GM18498 (cell line): ENCODE data around the gene PRKAR1A.
A peak's percentile ranks its signal among the peaks of the same experiment; 100 is the strongest.
"Not testable (repeated sequence)": the region's sequence is repeated elsewhere in the genome, so short reads cannot be mapped to it uniquely, and the experiment has no call there.

Experiments
- ATAC-seq: cut with Tn5 transposase; IDR thresholded peaks from one replicate; pipeline ENCODE4 v1.9.1; 2021; ENCODE audit warnings: mild to moderate bottlenecking, moderate library complexity; ENCODE audit not compliant: unreplicated experiment

The PRKAR1A gene

DNA sequence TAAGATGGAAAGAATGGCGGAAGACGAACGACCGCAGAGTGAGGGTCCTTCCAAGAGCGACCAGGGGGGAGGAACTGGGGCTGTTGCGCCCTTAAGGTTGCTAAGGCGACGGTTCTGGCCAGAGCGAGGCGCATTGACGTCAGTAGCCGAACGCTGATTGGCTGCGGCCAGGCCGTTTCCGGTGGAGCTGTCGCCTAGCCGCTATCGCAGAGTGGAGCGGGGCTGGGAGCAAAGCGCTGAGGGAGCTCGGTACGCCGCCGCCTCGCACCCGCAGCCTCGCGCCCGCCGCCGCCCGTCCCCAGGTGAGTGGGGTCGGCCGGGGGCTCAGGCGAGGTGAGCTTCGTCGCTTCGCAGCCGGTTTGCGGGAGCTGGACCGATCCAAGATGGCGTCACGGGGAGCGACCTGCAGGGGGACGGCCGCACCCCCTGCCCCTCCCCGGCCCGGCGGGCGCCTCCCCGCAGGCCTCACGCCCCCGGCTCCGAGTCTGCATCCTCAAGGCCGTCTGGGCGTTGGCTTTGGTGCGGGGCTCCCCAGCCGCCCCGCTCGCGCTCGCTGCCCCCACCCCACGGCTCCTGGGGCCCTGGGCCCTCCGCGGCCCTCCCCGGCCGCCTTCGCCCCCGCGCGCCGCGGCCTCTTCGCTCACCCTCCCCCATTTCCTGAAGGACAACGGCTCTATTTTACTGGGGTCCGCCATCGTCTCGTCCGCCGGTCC, at the start of gene PRKAR1A:
TSS of gene PRKAR1A (plus strand) at position 184 of the 713 bp plus-strand sequence. CDS start 2,970 bp downstream, outside the sequence.
- ATAC-seq: peak; percentile 92

DNA sequence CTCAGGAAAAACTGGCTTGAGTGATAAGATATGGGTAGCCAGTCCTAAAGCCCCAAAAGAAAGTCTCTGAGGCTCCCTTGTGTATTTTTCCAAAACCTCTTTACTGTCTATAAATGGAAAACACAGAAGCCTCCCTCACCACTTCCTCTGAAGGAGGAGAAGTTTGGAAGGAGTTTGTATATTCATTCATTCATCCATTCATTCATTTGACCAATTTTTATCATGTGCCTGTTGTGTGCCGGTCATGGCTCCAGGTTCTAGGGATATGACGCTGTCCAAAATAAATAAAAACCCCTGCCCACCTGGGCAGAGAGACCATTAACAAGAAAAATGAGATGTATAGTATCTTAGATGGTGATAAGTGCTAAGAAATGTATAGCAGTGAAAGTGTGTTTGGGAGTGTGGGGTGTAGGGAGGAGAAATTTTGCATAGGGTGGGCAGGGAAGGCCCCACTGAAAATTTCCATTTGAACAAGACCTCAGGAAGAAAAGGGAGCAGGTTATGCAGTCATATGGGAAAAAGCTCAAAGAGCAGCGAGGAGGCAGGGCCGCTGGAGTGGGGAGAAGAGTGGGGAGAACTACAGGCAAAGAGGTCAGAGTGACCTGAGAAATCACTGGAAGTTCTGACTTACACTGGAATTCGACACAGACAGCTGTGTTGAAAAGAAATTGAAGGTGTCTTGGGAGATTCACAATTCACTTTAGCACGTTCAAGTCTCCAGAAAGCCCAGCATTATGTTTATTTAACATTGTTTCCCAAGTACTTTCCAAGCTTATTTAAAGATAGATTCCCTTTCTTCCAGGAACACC, 48.8 kb upstream of the PRKAR1A start:
- ATAC-seq: no peak

DNA sequence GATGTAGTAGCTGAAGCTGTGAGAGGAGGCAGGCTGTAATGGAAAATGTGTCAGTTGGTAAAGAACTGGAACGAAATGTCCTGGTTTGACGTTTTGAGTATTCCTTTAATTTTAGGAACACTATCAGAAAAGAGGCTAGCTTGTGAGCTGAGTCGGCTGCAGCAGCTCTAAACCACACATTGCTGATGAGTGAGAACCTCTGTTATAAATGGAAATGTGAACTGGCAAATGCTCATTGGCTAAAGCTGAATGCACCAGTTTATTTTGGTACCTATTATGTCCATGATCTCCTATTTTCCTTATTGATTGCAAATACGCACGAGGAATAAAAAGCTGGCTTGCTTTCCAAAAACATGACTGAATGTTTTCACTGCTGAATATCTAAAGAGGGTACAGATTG, 43.9 kb upstream of the PRKAR1A start:
- no peak for ATAC-seq

DNA sequence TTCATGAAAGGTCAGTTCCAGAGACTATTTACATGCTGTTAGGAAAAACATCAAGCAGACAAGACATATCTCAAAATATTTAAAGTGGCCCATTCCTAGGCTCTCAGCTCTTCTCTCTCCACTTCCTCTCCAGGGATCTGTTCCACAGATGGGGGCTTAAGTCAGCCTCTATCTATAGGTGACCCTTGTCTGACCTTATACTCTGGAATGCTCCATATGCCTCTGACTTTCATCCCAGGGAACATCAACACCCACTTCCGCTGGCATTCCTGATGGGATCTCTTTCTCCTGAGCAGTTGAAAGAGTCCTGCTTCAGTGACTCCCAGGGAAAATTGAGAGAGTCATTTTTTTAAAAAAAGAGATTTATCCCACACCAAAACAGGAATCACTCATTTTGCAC, 43.4 kb upstream of the PRKAR1A start:
- ATAC-seq: no peak

DNA sequence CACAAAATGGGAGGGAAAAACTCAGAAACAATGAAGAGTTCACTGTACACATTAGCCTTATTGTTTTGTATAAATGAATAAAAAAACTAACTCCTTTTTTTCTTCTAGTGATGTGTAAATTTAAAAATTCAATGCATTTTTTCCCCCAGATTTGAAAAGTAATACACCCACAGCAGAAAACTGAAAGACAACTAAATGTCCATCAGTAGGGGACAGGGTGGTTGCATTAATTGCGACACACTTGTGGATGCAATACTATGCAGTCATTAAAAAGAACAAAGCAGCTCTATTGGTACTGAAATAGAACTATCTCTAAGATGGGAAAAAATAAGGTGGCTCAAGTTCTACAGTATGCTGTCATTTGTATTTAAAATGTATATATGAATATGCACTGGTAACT, 41.3 kb upstream of the PRKAR1A start:
- no peak for ATAC-seq

DNA sequence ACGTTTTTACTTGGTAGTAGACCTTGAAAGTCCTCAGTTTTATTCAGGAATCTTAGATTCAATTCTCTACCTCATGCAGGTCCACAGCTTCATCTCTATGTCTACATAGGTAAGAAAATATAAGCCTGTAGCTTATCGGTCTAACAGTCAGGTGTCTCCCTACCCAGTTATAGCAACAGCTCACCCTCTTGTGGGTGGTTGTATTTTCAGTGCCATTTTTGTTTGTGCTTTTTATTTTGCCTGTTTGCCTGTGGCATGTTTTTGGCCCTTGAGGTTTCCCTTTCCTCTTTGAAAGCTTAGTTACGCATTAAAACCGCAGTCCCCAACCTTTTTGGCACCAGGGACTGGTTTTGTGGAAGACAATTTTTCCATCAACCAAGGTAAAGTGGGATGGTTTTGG, 31.3 kb upstream of the PRKAR1A start:
- ATAC-seq: no peak

DNA sequence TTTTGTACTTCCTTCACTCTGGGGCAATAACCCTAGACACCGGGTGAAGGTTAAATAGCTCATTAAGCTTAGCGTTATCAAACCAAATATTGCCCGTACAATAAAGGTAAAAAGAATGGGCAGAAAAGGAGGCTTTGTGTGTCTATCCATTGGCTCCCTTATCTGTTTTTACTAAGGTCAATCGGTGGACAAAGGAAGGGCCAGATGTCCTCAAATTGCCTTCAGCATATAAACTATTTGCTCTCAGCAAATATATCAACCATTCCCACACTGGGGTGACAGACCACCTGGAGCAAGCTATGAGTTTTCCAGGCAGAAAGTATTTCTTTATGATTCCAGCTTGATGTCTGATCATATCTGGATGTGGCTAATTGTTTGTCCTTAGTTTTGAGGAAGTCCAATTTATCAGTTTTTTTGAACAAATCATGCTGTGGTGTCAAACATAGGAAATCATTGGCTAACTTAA, 29.6 kb upstream of the PRKAR1A start:
- no peak for ATAC-seq

DNA sequence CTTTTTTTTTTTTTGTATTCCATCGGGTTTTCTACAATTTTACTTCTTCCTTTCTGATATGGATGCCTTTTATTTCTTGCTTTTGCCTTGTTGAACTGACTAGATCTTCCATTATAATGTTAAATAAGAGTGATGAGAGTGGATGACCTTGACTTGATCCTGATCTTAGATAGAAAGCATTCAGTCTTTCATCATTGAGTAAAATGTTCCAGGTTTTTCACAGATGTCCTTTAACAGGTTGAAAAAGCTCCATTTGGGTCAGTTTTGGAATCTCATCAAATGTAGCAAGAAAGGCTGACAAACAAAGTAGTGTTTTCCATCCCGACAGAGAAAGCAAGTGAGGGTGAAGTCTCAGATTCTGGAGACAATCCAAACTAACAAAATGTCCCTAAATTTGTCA, 27.8 kb upstream of the PRKAR1A start:
- ATAC-seq: no peak

DNA sequence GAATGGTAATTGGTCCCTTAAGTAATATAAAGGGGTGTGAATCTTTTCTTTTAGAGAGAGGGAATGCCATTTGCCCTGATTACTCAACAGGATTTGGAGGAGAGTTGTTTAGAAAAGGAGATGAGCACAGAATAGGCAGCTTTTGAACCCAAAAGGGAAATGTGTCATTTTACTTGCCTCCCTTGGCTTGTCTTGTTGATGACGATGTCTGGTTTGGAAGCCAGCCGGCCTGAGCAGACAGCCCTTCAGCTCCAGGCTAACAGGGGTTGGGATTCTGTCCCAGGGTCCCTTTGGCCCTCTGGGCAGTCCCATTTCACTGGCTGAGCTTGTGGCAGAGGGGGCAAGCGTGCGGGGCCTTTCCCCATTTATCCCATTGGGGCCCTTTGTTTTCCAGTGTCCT, 22.3 kb upstream of the PRKAR1A start:
- no peak for ATAC-seq

DNA sequence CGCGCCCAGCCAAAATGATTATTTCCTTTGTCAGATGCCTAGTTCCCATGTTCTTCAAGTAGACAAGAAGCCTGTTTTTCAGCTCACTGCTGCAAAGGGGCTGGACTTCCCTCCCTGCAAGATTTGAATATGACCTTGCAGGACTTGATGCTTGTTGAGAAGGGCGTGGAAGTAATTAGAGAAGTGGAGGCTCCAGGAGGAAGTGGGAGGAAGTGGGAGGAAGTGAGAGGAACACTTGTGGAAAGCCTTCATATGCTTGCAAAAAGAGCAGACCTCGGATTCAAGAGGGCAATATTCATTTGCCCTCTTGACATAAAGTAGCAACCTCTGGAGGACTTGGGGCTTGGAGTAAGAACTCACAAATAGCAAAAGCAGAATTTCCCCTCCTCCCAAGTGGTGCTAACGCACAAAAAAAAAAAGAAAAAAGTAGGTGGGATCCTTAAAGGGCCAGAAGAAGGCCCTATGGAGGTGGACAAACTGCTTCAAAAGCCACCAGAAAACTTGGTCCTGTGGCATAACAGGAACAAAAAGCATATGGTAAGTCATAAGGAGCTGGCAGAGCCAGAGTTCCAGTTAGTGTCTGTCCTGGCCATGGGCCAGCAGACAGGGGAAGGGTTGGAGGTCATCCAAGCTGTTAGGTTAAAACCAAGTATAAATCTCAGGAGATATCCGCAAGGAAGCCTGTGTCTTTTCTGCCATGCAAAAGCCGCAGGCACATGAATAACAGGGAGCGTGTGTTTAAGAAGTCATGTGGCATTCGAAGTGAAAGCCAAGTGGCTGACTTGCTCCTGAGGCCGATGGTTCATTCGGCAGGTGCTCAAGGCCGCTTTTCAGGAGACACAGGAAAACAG, 20.6 kb upstream of the PRKAR1A start:
- no peak for ATAC-seq

DNA sequence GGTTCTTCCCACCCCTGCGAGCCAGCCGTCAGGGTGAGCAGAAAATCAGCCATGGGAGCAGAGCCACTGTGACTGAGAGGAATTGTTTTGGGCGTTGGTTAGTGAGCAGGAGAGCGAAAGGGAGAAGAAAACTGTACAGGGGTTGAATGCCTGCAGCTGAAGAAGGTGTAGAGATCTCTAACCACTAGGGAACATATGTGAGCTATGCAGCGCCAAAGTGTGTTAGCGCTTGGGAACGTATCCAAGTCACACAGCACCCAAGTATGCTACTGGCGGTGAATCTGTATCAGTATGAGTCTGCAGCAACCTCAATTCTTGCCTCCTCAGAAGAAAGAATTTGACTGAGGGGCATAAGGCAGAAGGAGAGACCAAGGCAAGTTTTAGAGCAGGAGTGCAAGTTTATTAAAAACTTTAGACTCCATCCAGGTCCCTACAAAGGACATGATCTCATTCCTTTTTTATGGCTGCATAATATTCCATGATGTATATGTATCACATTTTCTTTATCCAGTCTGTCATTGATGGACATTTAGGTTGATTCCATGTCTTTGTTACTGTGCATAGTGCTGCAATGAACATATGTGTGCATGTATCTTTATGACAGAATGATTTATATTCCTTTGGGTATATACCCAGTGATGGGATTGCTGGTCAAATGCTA, 19.7 kb upstream of the PRKAR1A start:
- not testable (repeated sequence) for ATAC-seq

DNA sequence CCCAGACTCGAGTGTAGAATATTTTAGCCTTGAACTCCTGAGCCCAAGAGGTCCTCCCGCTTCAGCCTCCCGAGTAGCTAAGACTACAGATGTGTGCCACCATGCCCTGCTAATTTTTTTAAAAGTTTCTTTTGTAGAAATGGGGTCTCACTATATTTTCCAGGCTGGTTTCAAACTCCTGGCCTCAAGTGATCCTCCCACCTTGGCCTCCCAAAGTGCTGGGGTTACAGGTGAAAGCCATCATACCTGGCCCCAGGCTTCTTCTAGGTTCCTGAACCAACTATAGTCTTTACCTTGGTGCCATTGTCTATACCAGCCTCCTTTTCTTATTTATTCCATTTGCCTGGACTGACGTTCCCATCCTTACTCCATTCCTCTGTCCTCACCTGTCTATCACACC, 17.1 kb upstream of the PRKAR1A start:
- no peak for ATAC-seq

DNA sequence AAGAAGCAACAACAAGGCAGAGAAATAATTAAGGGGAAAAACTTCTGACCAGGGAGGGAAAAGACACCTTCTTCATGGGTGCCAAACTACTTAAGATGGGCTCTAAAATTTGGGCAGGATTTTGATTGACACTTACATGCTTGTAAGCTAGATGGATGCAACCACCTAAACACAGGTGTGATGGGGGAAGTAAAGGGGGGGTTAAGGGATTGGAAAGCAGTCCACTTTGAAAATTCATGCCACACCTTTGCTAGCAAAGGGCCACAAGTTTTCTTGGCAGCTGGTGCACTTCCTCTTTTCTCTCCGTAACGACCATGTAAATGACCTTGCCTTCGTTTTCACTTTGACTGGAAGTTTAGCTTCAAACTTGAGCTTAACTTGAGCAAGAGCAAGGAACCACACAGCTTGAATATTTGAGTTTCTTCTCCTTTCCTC, 14.3 kb upstream of the PRKAR1A start:
- peak; percentile 94 for ATAC-seq

DNA sequence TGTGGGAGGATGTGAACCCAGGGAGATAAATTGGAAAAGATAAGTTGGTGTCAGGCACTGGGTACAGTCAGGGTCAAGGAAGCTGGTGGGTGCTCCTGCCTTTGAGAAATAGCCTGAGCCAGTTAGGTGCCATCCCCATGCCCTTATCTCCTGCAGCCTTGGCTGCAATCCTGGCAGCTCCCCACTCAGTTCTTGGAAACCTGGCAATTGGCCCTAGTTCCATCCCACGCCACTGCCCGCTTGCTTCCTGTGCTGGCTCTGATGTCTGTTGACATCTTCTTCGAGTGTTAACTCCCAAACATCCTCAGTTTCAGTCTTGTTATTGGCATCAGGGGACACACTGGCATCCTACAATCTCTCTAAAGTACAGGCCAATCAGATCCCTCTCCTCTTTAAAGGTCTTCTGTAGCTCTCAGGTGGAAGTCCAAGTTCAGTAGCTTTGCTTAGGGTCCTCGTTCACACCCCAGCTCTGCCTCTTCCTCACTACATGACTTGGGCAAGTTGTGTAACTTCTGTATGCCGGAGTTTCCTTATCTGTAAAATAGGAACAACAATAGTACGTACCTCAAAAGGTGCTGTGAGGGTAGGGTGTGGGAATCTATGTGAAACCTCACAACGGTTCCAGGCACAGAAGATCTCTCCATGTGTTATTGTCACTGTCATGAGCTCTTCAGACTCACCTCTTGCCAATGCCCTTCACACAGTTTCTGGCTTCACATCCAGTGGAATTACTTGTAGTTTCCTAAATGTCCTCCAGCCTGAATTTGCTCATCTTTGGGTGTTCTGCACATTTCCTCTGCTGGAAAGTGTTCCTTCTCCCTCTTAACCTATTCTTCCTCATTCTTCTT, 13.5 kb upstream of the PRKAR1A start:
- peak; percentile 32 for ATAC-seq

DNA sequence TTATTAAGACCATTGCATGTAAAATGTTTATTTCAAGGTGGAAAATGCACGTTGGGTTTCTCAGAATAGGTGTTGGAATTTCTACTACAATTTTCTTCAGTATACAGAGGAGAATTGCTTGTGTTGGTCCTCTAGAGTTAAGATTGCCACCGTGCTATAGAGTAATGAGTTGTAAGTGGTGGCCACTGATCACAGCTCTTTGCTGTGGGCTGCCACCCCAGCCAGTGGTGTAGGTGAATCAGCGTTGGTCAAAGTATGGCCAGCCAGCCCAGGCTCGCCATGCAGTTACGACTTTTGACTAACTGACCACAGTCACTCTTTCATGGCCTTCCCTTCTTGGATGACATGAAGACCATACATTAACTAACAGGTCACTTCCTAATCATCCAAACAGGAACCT, 12.6 kb upstream of the PRKAR1A start:
- no peak for ATAC-seq

DNA sequence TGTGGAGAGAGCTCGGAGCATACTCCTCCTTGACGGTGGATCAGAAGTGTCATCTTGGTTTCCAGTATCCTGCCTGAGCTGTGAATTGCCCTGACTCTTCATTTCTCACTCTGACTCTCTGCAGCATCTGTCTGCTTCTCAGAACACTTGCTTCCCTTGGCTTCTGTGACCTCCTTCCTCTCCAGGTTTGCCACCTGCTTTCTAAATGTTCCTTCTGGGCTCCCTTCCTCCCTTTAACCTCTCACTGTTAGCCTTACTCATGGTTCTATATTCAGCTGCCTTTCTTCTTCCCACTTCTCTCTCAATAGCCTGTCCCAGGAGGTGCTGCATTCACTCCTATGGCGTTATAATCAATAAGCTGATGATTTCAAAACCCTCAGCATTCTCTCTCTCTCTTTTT, 11.2 kb upstream of the PRKAR1A start:
- no peak for ATAC-seq

DNA sequence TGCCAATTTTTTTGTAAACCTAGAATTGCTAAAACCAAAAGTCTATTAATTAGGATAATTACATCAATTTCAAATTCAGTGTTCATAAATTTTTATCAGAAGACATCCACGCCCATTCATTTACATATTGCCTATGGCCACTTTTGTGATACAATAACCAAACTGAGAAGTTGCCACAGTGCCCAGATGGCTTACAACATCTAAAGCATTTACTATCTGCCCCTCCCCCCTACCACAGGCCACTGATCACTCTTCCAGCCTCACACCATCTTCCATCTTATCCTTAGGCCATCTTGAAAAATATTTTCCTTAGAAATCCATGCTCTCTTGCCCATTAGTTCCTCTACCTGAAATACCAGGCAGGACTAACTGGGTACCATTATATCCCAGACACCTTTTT, 6.3 kb upstream of the PRKAR1A start:
- ATAC-seq: no peak

DNA sequence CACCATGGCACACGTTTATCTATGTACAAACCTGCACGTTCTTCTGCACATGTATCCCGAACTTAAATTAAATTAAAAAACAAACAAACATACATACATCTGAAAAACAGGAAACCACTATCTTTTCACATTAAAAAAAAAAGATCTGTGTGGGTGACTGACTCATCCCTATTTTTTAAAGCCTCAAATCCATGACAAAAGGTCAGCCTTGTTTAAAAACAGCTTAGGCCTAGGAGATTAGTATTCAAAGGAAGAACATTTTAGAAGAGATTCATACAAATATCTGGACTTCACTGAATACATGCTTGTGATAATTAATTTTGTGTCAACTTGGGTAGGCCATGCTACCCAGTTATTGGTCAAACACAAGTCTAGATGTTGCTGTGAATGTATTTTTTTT, 4.7 kb upstream of the PRKAR1A start:
- ATAC-seq: no peak

DNA sequence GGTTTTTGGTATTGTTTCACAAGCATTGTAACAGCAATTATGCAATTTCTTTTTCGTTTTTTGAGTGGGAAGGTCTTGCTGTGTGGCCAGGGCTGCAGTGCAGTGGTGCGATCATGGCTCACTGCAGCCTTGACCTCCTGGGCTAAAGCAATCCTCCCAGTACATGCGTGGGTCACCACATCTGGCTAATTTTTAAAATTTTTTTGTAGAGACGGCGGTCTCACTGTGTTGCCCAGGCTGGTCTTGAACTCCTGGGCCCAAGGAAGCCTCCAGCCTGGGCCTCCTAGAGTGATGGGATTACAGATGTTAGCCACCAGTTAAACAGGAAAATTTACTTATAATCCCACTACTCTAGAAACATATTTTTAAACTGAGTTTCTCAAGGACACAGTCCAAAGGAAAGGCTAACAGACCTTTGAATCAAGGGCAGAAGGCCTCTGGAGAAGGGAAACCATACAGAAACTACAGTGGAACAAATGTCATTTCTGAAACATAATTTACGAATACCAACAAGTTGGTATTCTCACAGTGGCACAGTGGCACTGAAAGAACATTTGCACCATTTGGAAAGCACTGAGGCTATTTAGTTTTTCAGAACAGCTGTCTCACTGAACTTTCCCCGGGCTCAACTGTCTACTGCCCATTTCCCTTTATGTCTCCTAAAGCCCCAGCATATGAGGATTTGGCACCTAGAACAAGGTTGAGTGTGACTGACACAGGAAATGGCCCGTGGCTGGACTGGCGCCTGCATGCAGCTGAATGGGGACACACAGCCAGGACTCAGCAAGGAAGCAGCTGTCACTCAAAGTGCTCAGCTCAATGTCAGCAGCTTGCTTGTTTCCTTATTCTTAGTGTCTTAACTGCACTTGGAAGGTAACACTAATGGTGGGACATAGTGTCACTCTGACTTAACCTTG, 2.8 kb upstream of the PRKAR1A start:
- ATAC-seq: no peak
